ENCODE results near the gene MPV17. TPM values are rescaled to one million over a fixed set of nuclear protein-coding genes. Genes with fewer than 3 reads are reported as not detected.
"Not testable (repeated sequence)": the region's sequence is repeated elsewhere in the genome, so short reads cannot be mapped to it uniquely, and the experiment has no call there.

The MPV17 gene
- polyA plus RNA-seq, 4 donors = 72.0 to 89.4 (median 81.4) TPM

DNA sequence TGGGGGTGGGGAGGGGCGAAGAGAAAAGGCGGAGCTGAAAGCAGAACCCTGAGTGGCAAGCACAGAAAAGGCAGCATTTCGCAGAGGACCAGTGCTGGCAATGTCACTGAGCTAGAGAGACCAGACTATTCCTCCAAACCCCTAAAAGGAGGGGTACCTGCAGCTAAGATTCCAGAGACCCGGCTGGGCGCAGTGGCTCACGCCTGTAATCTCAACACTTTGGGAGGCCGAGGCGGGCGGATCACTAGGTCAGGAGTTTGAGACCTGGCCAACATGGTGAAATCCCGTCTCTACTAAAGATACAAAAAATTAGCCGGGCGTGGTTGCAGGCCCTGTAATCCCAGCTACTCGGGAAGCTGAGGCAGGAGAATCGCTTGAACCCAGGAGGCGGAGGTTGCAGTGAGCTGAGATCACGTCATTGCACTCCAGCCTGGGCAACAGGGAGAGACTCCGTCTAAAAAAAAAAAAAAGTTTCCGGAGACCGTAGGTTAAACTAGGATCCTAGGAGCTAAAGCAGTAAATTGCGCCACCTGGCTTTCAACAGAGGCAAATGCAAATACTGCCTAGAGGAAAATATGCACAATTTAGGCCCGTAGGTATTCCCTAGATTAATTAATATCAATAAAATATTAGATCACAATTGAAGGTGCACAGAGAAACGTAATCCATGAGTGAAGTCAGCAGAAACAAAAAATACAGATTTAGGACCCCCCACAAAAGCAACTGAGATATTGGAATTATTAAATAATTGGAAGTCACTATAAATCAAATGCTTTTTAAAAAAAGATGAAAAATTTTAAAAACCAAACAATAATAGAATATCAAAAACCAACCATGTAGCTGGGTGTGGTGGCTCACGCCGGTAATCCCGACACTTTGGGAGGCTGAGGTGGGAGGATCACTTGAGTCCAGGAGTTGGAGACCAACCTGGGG lies 19.5 kb downstream of the MPV17 start:
- no peak for DNase-seq (ENCODE audit: low read depth in 4 of 4, low spot score in 3 of 4)

DNA sequence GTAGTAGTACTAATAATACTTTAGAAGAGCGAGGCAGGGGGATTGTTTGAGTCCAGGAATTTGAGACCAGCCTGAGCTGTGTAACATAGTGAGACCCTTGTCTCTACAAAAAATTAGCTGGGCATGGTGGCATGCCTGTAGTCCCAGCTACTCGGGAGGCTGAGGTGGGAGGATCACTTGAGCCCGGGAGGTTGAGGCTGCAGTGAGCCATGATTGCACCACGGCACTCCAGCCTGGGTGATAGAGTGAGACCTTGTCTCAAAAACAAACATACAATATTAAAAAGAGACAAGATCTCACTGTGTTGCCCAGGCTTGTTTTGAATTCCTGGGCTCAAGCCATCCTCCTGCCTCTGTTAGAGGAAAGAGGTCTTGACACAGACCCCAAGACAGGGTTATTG lies 22.3 kb downstream of the MPV17 start:
- not testable (repeated sequence) for DNase-seq (ENCODE audit: low read depth in 4 of 4, low spot score in 3 of 4)

DNA sequence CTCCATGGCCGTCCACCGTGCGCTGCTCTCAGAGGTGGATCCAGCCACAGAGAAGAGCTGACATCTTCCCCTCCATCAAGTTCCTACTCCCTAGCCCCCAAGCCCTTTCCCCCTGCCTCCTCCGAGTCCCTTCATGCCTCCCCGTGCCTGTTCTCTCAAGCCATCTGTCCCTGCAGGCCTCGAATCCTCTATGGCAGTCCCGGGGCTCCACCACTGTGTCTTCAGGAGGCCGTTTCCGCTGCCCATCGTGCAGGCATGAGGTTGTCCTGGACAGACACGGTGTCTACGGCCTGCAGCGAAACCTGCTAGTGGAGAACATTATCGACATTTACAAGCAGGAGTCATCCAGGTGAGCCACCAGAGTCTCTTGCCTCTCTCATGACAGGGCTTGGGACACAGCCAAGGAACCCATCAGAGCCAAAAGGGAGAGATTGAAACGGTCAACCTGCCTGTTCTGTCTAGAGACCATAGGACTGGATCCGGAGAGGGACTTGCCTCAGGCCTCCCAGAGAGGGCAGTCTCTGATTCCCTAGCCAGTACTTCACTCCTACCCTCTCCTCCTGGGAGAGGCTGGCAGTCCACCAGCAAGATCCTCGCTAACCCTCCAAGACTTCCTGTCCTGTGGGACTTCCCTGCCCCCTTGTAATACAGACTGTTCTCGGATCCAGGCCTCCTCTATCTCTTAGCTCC lies 24.4 kb downstream of the MPV17 start:
- DNase-seq (ENCODE audit: low read depth in 4 of 4, low spot score in 3 of 4) = no peak

DNA sequence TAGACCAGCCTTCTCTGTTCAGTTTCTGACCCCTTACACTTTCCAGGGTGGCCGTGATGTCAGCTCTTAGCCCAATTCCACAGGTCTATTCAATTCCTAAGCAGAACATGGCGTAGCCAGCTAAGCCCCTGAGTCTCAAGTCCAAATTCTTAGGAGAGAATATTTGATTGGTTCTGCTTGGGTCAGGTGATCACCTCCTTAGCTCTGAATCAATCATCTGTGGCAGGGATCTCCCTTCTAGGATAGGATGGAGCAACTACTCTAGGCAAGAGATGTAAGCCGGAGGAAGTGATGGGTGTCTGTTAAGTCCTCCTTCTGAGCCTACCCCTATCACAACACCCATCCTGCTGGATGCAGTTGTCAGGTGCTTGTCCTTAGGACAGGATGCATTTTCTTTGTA lies 25.7 kb downstream of the MPV17 start:
- no peak for DNase-seq (ENCODE audit: low read depth in 4 of 4, low spot score in 3 of 4)

DNA sequence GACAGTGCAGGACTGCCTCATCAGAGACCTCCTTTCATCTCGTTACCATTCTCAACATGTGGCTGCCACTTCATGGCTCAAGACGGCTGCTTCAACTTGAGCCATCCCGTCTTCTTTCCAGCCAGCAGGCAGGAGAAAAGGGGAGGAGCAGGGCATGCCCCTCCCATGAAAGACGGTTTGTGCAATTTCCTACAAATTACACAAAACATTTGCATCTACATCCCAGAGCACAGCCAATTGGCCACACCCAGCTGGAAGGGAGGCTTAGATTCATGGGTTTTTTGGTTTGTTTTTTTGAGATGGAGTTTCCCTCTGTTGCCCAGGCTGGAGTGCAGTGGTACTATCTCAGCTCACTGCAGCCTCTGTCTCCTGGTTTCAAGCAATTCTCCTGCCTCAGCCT lies 26.4 kb downstream of the MPV17 start:
- no peak for DNase-seq (ENCODE audit: low read depth in 4 of 4, low spot score in 3 of 4)

- DNase-seq (ENCODE audit: low read depth in 4 of 4, low spot score in 3 of 4) = no peak
Measured at GRCh38 chr2:27294928-27295327, 28.0 kb downstream of the MPV17 start.

GRCh38 chr2:27291865-27292264 lies 31.0 kb downstream of the MPV17 start:
- no peak for DNase-seq (ENCODE audit: low read depth in 4 of 4, low spot score in 3 of 4)

DNA sequence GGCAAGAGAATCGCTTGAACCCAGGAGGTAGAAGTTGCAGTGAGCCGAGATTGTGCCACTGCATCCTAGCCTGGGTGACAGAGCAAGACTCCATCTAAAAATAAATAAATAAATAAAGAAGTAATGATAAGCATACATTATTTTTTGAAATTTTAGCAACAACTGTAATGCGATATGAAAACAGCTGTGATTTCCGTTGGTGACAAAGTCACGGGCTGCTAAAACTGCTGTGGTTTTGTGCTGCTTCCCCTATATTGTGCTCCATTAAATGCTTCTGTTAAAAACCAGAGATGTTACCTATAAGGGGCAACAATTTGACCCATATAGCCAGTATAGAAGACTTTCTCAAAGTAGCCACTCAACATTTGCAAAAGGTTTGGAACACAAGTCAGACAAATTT lies 32.3 kb downstream of the MPV17 start:
- no peak for DNase-seq (ENCODE audit: low read depth in 4 of 4, low spot score in 3 of 4)

- no peak for DNase-seq (ENCODE audit: low read depth in 4 of 4, low spot score in 3 of 4)
Measured at GRCh38 chr2:27288610-27289009, 34.3 kb downstream of the MPV17 start.

- no peak for DNase-seq (ENCODE audit: low read depth in 4 of 4, low spot score in 3 of 4)
Measured at GRCh38 chr2:27285481-27285880, 37.4 kb downstream of the MPV17 start.

DNA sequence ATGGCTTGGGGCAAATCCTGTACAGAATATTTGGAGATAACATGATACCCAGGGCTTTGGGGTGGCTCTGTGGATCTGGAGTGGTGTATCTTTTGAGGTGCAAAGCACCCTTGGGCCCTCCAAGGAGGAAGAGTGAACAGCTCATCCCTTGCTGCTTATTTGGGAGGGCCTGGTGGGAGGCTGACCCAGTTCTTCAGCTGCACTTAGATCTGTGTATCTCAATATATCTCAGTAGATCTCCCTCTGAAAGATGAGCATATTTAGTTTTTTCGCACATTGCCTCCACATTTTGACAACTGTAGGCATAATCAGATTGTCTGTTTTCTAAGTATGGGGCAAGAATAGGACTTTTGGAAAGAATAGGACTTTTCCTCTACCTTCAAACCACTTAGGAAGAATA lies 37.9 kb downstream of the MPV17 start:
- no peak for DNase-seq (ENCODE audit: low read depth in 4 of 4, low spot score in 3 of 4)

DNA sequence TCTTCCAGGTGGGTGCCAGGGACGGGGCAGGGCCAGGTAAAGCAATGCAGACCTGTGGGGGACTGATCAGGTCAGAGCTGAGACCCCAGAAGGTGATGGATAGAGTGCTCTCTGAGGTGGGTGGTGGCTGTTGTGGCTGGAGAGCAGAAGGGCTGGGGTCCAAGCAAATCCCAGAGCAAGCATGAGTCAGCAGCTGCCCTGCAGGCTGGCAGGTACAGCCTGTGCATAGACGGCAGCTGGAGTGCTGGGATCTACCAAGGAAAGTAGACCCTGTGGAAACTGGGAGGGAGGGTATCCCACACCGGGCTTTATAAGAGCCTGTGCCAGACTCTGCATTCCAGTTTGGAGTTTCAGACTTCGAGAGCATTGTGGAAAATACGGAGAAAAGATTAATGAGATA lies 40.0 kb downstream of the MPV17 start:
- DNase-seq (ENCODE audit: low read depth in 4 of 4, low spot score in 3 of 4) = no peak

DNA sequence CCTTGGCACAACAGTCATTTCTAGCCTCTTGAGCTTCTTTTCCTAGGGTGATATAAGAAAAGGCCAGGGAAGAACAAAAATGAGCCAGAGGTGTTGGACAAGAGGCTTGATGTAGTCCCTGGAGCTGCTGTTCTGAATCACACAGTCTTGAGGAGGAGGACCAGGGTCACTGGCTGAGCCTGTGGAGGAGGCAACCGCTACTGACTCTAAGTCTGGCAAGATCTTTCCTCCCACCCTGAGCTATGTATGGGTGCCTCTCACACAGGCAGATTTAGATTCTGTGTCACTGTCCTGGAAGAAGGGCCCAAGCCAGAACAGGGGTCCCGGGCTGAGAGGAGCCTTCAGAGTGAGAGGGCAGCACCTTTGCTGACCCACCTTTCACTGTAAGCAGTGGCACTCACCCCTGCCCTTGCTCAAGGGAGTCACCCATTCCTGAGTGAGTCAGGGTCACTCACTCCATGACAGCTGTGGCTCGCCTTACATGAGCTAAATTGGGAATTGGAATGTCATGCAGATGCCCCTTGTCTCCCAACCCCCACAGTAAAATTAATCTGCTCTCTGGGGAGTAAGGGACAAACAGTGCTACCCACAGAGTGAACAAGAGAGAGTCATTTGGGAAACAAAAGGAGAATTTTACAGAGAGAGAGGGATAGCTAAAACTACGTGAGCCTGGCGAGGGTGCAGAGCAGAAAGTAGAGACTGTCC lies 40.9 kb downstream of the MPV17 start, which contains the start of gene TRIM54:
Gene TRIM54 (plus strand): TSS at position 575 of the 705 bp plus-strand sequence. CDS start 303 bp downstream, outside the sequence.
- no peak for DNase-seq (ENCODE audit: low read depth in 4 of 4, low spot score in 3 of 4)

- no peak for DNase-seq (ENCODE audit: low read depth in 4 of 4, low spot score in 3 of 4)
Measured at GRCh38 chr2:27281442-27281841, 41.5 kb downstream of the MPV17 start.

DNA sequence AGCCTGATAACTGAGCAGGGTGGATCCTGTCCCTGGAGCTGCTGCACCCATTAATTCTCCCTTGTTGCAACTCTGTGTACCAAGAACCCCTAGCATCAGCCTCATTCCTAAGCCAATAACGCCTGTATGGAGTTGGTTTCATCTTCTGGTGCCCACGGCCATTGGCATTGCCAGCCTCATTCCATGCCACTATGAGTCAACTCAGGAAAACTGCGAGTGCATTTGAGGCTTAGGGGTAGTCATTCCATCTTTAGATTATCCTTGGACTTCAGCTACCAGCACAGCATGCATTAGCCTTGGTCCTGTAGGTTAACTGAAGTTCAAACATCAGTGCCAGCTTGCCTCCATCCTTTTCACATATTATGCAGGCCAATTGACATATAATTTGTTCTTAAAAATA lies 42.1 kb downstream of the MPV17 start:
- DNase-seq (ENCODE audit: low read depth in 4 of 4, low spot score in 3 of 4) = no peak

- DNase-seq (ENCODE audit: low read depth in 4 of 4, low spot score in 3 of 4) = no peak
Measured at GRCh38 chr2:27278010-27278409, 44.9 kb downstream of the MPV17 start.

DNA sequence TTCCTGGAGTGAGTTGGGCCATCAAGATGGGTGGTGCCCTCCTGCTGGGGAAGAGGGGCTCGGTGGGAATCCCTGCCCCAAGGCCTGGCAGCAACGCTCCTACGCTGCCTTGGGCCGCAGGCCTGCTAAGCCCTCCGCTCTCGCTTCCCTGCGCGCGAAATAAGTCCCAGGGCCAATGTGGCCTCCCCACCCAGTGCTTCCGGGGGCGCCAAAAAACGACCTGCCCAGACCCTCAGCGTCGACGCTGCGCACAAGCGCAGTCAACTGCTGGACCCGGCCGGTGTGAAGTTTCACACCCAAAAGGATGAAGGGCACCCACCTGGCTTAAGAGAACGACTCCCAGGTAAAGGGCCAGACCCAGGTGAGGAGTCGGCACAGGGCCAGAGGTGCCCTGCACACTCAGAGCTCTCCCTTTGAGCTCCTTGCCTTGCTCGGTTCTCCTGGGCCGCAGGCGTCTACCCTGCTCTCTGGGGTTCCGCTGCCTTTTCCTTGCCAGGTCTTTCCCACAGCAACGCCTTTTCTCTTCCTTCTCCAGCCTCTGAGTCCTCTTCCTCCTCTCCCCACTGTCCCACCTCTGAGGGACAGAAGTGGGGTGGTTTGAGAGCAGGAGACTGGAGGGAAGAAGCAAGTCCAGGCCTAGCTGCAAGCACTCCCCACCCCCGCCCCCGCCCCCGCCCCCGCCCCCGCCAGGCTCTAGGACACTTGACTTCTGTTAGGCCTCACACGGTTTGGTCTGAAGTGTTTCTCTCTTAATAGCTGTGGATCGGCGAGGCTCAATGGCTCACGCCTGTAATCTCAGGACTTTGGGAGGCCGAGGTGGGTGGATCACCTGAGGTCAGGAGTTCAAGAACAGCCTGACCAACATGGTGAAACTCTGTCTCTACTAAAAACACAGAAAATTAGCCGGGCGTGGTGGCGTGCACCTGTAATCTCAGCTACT lies 47.4 kb downstream of the MPV17 start, which contains the start of gene DNAJC5G:
Gene DNAJC5G (plus strand): TSS at position 223 of the 940 bp plus-strand sequence. CDS start 1,296 bp downstream, outside the sequence.
- no peak for DNase-seq (ENCODE audit: low read depth in 4 of 4, low spot score in 3 of 4)

DNA sequence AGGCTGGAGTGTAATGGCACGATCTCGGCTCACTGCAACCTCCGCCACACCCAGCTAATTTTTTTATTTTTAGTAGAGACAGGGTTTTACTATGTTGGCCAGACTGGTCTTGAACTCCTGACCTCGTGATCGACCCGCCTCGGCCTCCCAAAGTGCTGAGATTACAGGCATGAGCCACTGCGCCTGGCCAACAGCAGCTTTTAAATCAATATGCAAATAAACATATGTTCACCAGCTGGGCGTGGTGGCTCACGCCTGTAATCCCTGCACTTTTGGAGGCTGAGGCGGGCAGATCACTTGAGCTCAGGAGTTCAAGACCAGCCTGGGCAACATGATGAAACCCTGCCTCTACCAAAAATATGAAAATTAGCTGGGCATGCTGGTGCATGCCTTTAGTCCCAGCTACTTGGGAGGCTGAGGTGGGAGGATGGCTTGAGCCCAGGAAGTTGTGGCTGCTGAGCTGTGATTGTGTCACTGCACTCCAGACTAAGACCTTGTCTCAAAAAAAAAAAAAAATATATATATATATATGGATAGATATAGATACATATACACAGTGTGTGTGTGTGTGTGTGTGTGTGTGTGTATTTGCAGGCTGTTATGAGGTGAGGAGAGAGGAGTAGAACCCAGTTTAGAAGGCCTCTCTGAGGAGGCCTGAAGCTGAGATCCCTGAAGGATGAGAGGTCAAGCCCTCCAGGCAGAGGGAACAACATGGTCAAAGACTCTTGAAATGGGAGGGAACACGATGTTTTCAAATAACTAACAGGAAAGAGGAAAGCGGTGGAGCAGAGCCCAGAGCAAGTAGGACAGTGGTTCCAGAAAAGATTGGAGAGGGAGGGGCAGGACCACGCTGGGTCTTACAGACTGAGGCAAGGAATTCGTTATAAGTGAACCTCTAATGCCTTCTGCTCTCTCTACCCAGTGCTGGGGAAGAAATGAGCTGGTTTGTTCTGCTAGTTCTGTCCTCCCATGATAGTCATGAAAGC lies 50.1 kb downstream of the MPV17 start:
- not testable (repeated sequence) for DNase-seq (ENCODE audit: low read depth in 4 of 4, low spot score in 3 of 4)
